ACC112 (cell line): Measurements from ENCODE around the gene NR3C2.
"Not testable (repeated sequence)": the region's sequence is repeated elsewhere in the genome, so short reads cannot be mapped to it uniquely, and the experiment has no call there.

Experiments used
- H2AFZ ChIP-seq: fragments of 200-600 bp; sonication (generic); one replicate; pipeline ENCODE4 v1.6.0; 2017; ENCODE audit warnings: antibody characterized with exemption, low read length; ENCODE audit not compliant: unreplicated experiment
- H3K27ac ChIP-seq: fragments of 200-600 bp; sonication (generic); 2 replicates; pipeline ENCODE4 v1.5.1; 2014; ENCODE audit warnings: low read depth, mild to moderate bottlenecking, antibody characterized with exemption, low read length, moderate library complexity
- H3K27me3 ChIP-seq: fragments of 200-600 bp; sonication (generic); 2 replicates; pipeline ENCODE4 v1.6.1; 2014; ENCODE audit warnings: mild to moderate bottlenecking, antibody characterized with exemption, low read length, moderate library complexity, mixed read lengths; ENCODE audit not compliant: insufficient read depth
- H3K36me3 ChIP-seq: fragments of 200-600 bp; sonication (generic); 2 replicates; pipeline ENCODE4 v1.6.1; 2016; ENCODE audit warnings: mild to moderate bottlenecking, antibody characterized with exemption, low read length, moderate library complexity, mixed read lengths; ENCODE audit not compliant: insufficient read depth
- H3K4me1 ChIP-seq: fragments of 200-600 bp; sonication (generic); one replicate; pipeline ENCODE4 v1.6.1; 2016; ENCODE audit warnings: low read length, mixed read lengths; ENCODE audit not compliant: insufficient read depth, unreplicated experiment, control insufficient read depth
- H3K4me3 ChIP-seq: fragments of 200-600 bp; sonication (generic); 2 replicates; pipeline ENCODE4 v1.5.1; 2014; ENCODE audit warnings: mild to moderate bottlenecking, low read depth, low read length
- H3K79me2 ChIP-seq: fragments of 200-600 bp; sonication (generic); one replicate; pipeline ENCODE4 v1.6.0; 2016; ENCODE audit warnings: low read length; ENCODE audit not compliant: control insufficient read depth, unreplicated experiment, insufficient read depth

Gene NR3C2

GRCh38 chr4:148154769-148155168 lies 287.4 kb downstream of the NR3C2 start:
- H3K4me3 ChIP-seq: no peak overlapping the region
- no peak overlapping the region for H2AFZ ChIP-seq
- 0 out of 2 replicates have a peak, but pooled peaks cover 3% of the 10 kb centered on the region for H3K27me3 ChIP-seq
- no peaks in the 10 kb centered on the region for H3K79me2 ChIP-seq
- H3K36me3 ChIP-seq: no peaks in the 10 kb centered on the region
- no peak overlapping the region for H3K27ac ChIP-seq
- no peaks in the 10 kb centered on the region for H3K4me1 ChIP-seq

GRCh38 chr4:148152868-148153625 lies 289.2 kb downstream of the NR3C2 start:
- H3K79me2 ChIP-seq: no peaks in the 10 kb centered on the region
- no peaks in the 10 kb centered on the region for H3K4me1 ChIP-seq
- H3K4me3 ChIP-seq: no peak overlapping the region
- no peak overlapping the region for H2AFZ ChIP-seq
- H3K36me3 ChIP-seq: no peaks in the 10 kb centered on the region
- peaks cover 11% of the 10 kb centered on the region; the same call in 1 of the 2 replicates for H3K27me3 ChIP-seq
- H3K27ac ChIP-seq: no peak overlapping the region

GRCh38 chr4:148151806-148152205 lies 290.4 kb downstream of the NR3C2 start:
- no peak overlapping the region for H3K4me3 ChIP-seq
- no peak overlapping the region for H2AFZ ChIP-seq
- peaks cover 20% of the 10 kb centered on the region; the same call in 1 of the 2 replicates for H3K27me3 ChIP-seq
- no peaks in the 10 kb centered on the region for H3K36me3 ChIP-seq
- no peaks in the 10 kb centered on the region for H3K4me1 ChIP-seq
- H3K27ac ChIP-seq: no peak overlapping the region
- no peaks in the 10 kb centered on the region for H3K79me2 ChIP-seq

GRCh38 chr4:148145475-148145874 lies 296.7 kb downstream of the NR3C2 start:
- Histone ChIP-seq H3K4me1 (no peaks in the 10 kb centered on the region), H3K79me2 (no peaks in the 10 kb centered on the region), H2AFZ (no peak overlapping the region), H3K36me3 (no peaks in the 10 kb centered on the region), H3K4me3 (no peak overlapping the region), H3K27ac (no peak overlapping the region), H3K27me3 (peaks cover 24% of the 10 kb centered on the region; the same call in 1 of the 2 replicates)

GRCh38 chr4:148143174-148143573 lies 299.0 kb downstream of the NR3C2 start:
- Histone ChIP-seq H3K27ac (no peak overlapping the region), H3K79me2 (no peaks in the 10 kb centered on the region), H3K4me1 (no peaks in the 10 kb centered on the region), H3K36me3 (no peaks in the 10 kb centered on the region), H2AFZ (no peak overlapping the region), H3K4me3 (no peak overlapping the region), H3K27me3 (peaks cover 14% of the 10 kb centered on the region; the same call in 1 of the 2 replicates)

- Histone ChIP-seq H3K4me3 (no peak overlapping the region), H3K36me3 (no peaks in the 10 kb centered on the region), H3K27me3 (peaks cover 2% of the 10 kb centered on the region; the same call in 1 of the 2 replicates), H3K4me1 (no peaks in the 10 kb centered on the region), H2AFZ (no peak overlapping the region), H3K27ac (no peak overlapping the region), H3K79me2 (no peaks in the 10 kb centered on the region)
Measured at GRCh38 chr4:148141501-148141900, 300.7 kb downstream of the NR3C2 start.

- no peaks in the 10 kb centered on the region for H3K36me3 ChIP-seq
- no peaks in the 10 kb centered on the region for H3K4me1 ChIP-seq
Measured at GRCh38 chr4:148126825-148127224, 315.4 kb downstream of the NR3C2 start.

GRCh38 chr4:148124512-148124911 lies 317.7 kb downstream of the NR3C2 start:
- no peaks in the 10 kb centered on the region for H3K36me3 ChIP-seq
- 0 out of 2 replicates have a peak, but pooled peaks cover 4% of the 10 kb centered on the region for H3K27me3 ChIP-seq
- H3K4me3 ChIP-seq: no peak overlapping the region

More at GRCh38 chr4:148126825-148127224, 315.4 kb downstream of the NR3C2 start:
- Histone ChIP-seq H3K4me3 (no peak overlapping the region), H3K27ac (no peak overlapping the region), H3K79me2 (no peaks in the 10 kb centered on the region), H3K27me3 (0 out of 2 replicates have a peak, but pooled peaks cover 4% of the 10 kb centered on the region), H2AFZ (no peak overlapping the region)

GRCh38 chr4:148123161-148123560 lies 319.1 kb downstream of the NR3C2 start:
- H3K27me3 ChIP-seq, H3K79me2 ChIP-seq, H3K4me3 ChIP-seq, H3K36me3 ChIP-seq, H2AFZ ChIP-seq, H3K27ac ChIP-seq, H3K4me1 ChIP-seq: not testable (repeated sequence)

More at GRCh38 chr4:148124512-148124911, 317.7 kb downstream of the NR3C2 start:
- Histone ChIP-seq H2AFZ (no peak overlapping the region), H3K4me1 (no peaks in the 10 kb centered on the region), H3K27ac (no peak overlapping the region), H3K79me2 (no peaks in the 10 kb centered on the region)

GRCh38 chr4:148120216-148120615 lies 322.0 kb downstream of the NR3C2 start:
- H3K4me1 ChIP-seq: no peaks in the 10 kb centered on the region
- no peak overlapping the region for H3K4me3 ChIP-seq
- peaks cover 8% of the 10 kb centered on the region; the same call in 1 of the 2 replicates for H3K27me3 ChIP-seq
- H2AFZ ChIP-seq: no peak overlapping the region
- no peaks in the 10 kb centered on the region for H3K36me3 ChIP-seq
- H3K27ac ChIP-seq: no peak overlapping the region
- H3K79me2 ChIP-seq: no peaks in the 10 kb centered on the region

- Histone ChIP-seq H3K79me2 (no peaks in the 10 kb centered on the region), H3K27ac (no peak overlapping the region), H2AFZ (no peak overlapping the region), H3K36me3 (no peaks in the 10 kb centered on the region), H3K4me1 (no peaks in the 10 kb centered on the region), H3K27me3 (peaks cover 13% of the 10 kb centered on the region; the same call in 1 of the 2 replicates), H3K4me3 (no peak overlapping the region)
Measured at GRCh38 chr4:148118633-148119032, 323.6 kb downstream of the NR3C2 start.
